H7 (cell line): Measurements from ENCODE around the gene GNG3. TPM values are rescaled to one million over a fixed set of nuclear protein-coding genes. Genes with fewer than 3 reads are reported as not detected.
A peak's percentile ranks its signal among the peaks of the same experiment; 100 is the strongest.

Source experiments
- DNase-seq: peaks from one replicate; pipeline ENCODE4 v3.0.0; 2012
- H3K27me3 ChIP-seq: 2 replicates; pipeline ENCODE4 v1.6.0; 2011; ENCODE audit warnings: mild to moderate bottlenecking, low read length; ENCODE audit not compliant: control insufficient read depth, insufficient read depth
- H3K36me3 ChIP-seq: replicated peaks from 2 replicates; pipeline ENCODE4 v1.5.1; 2011; ENCODE audit warnings: low read length; ENCODE audit not compliant: control insufficient read depth, insufficient read depth
- H3K4me3 ChIP-seq: 2 replicates; pipeline ENCODE4 v1.5.1; 2011; ENCODE audit warnings: low read depth, mild to moderate bottlenecking, control low read depth, low read length, moderate library complexity; ENCODE audit not compliant: insufficient read depth
- total RNA-seq: library from RNA; depleted of rRNA; stranded (reverse); fragments of >200 nt; shearing (Covaris generic); gene quantifications from 2 replicates; pipeline ENCODE4 v1.2.3, GENCODE V29; 2014

The GNG3 gene
- total RNA-seq, 1 experiment from 2014 or later = 3.1 TPM

- no peaks in the 10 kb centered on the region; the same call in 1 of the 2 replicates for H3K36me3 ChIP-seq
- peak overlapping the region; percentile 62 for H3K4me3 ChIP-seq
- DNase-seq = peak; percentile 99
- H3K27me3 ChIP-seq = no peaks in the 10 kb centered on the region
These were observed 1.3 kb upstream of the GNG3 start for GRCh38 chr11:62705880-62706849.

GRCh38 chr11:62706850-62707247 lies 627 bp upstream of the GNG3 start:
- H3K4me3 ChIP-seq = peak overlapping the region; percentile 62
- H3K27me3 ChIP-seq = no peaks in the 10 kb centered on the region
- DNase-seq = no peak
- H3K36me3 ChIP-seq = peaks cover 1% of the 10 kb centered on the region; the same call in 1 of the 2 replicates

- H3K4me3 ChIP-seq = peak overlapping the region; percentile 65
- DNase-seq = peak; percentile 16
- H3K27me3 ChIP-seq = no peaks in the 10 kb centered on the region
- peaks cover 8% of the 10 kb centered on the region for H3K36me3 ChIP-seq
These were observed 916 bp downstream of the GNG3 start for GRCh38 chr11:62708392-62708791.

GRCh38 chr11:62708793-62709192 lies 1.3 kb downstream of the GNG3 start:
- peak overlapping the region; percentile 65 for H3K4me3 ChIP-seq
- H3K36me3 ChIP-seq = peaks cover 12% of the 10 kb centered on the region
- no peaks in the 10 kb centered on the region for H3K27me3 ChIP-seq
- DNase-seq = peak; percentile 36

- peak overlapping the region; percentile 65 for H3K4me3 ChIP-seq
- DNase-seq = peak; percentile 92
- H3K27me3 ChIP-seq = no peaks in the 10 kb centered on the region
- peaks cover 16% of the 10 kb centered on the region for H3K36me3 ChIP-seq
These were observed 1.9 kb downstream of the GNG3 start for GRCh38 chr11:62709247-62710000.

- DNase-seq = no peak
- Histone ChIP-seq H3K27me3 (no peaks in the 10 kb centered on the region), H3K36me3 (peaks cover 20% of the 10 kb centered on the region), H3K4me3 (peak overlapping the region; percentile 65)
These were observed 2.5 kb downstream of the GNG3 start for GRCh38 chr11:62710001-62710345.

- peaks cover 39% of the 10 kb centered on the region for H3K36me3 ChIP-seq
- no peak for DNase-seq
- H3K4me3 ChIP-seq = no peak overlapping the region
- no peaks in the 10 kb centered on the region for H3K27me3 ChIP-seq
These were observed 4.9 kb downstream of the GNG3 start for GRCh38 chr11:62712276-62712812.

- Histone ChIP-seq H3K36me3 (peaks cover 43% of the 10 kb centered on the region), H3K27me3 (no peaks in the 10 kb centered on the region)
- no peak for DNase-seq
These were observed 5.4 kb downstream of the GNG3 start for GRCh38 chr11:62712861-62713260.

GRCh38 chr11:62713343-62713742 lies 5.9 kb downstream of the GNG3 start:
- no peak overlapping the region for H3K4me3 ChIP-seq
- DNase-seq = peak; percentile 26
- no peaks in the 10 kb centered on the region for H3K27me3 ChIP-seq
- H3K36me3 ChIP-seq = peaks cover 44% of the 10 kb centered on the region

More at GRCh38 chr11:62712861-62713260, 5.4 kb downstream of the GNG3 start:
- H3K4me3 ChIP-seq = no peak overlapping the region

- Histone ChIP-seq H3K27me3 (no peaks in the 10 kb centered on the region), H3K36me3 (peaks cover 60% of the 10 kb centered on the region), H3K4me3 (no peak overlapping the region)
- peak; percentile 70 for DNase-seq
These were observed 8.0 kb downstream of the GNG3 start for GRCh38 chr11:62715150-62716130.

- H3K27me3 ChIP-seq = no peaks in the 10 kb centered on the region
- peaks cover 65% of the 10 kb centered on the region for H3K36me3 ChIP-seq
These were observed 8.7 kb downstream of the GNG3 start for GRCh38 chr11:62716206-62716605.

GRCh38 chr11:62716816-62717215 lies 9.3 kb downstream of the GNG3 start:
- H3K36me3 ChIP-seq = peaks cover 70% of the 10 kb centered on the region
- no peaks in the 10 kb centered on the region for H3K27me3 ChIP-seq
- DNase-seq = no peak
- no peak overlapping the region for H3K4me3 ChIP-seq

More at GRCh38 chr11:62716206-62716605, 8.7 kb downstream of the GNG3 start:
- DNase-seq = no peak
- H3K4me3 ChIP-seq = no peak overlapping the region

- Histone ChIP-seq H3K4me3 (no peak overlapping the region), H3K27me3 (no peaks in the 10 kb centered on the region), H3K36me3 (peaks cover 78% of the 10 kb centered on the region)
- no peak for DNase-seq
These were observed 12.0 kb downstream of the GNG3 start for GRCh38 chr11:62719302-62719978.
